GM19397 (cell line): Measurements from ENCODE around the gene METTL25.

ENCODE experiments used
- ATAC-seq: cut with Tn5 transposase; IDR thresholded peaks from one replicate; pipeline ENCODE4 v1.9.1; 2021; ENCODE audit warnings: mild to moderate bottlenecking, moderate library complexity; ENCODE audit not compliant: unreplicated experiment

The METTL25 gene

DNA sequence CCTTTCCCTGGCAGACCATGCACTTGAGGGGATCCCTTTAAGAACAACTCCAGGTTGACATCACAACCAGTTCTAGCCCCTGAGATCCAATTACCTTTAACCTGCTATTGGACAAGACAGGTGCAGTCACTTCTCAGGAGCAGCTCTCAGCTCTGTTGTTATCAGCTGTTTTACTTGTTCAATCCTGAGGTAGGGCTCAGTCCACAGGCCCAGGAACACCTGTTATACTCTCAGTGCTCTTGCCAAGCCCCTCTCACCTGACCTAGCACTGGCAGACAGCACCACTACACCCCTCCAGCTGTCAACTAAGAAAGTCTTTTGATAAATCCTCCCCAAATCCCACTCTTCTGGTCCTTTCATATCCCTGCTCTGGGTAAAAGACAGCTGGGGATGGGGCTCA is 164.4 kb downstream of the METTL25 start:
- no peak for ATAC-seq

- peak; percentile 64 for ATAC-seq
These were observed 165.7 kb downstream of the METTL25 start for GRCh38 chr12:82523996-82524395.

DNA sequence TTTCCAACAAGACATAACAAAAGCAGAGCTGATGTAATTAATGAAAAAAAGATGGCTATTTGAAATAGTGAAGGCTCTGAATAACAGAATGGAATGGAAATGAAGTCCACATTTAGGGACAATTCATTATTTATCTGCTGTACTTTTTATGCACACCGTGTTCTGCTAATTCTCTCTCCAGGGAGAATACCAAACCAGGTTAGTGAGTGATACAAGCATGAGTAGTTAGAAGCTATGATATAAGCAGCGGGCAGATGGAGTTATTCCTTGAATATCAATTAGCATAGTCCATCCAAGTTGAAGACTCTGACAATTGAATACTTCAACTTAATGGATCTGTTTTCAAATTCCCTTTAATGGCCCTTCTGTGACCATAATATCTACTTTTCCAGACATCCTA is 166.3 kb downstream of the METTL25 start:
- ATAC-seq = no peak

GRCh38 chr12:82525616-82526015 is 167.3 kb downstream of the METTL25 start:
- no peak for ATAC-seq

GRCh38 chr12:82527165-82527780 is 168.9 kb downstream of the METTL25 start:
- ATAC-seq = no peak
